Activated effector memory CD4-positive, alpha-beta T cell treated with Interleukin-2 at 50 U/mL for 16 hours (primary cell): ENCODE results near the gene CCNC.

ENCODE experiments used
- DNase-seq: peaks from one replicate; pipeline ENCODE4 v3.0.0-alpha.2; 2020

CCNC gene

GRCh38 chr6:99568103-99568933, at the start of gene CCNC:
CCNC (minus strand) TSS chr6:99568660; CDS start chr6:99568527, 133 bp downstream.
- peak; percentile 86 for DNase-seq

- no peak for DNase-seq
Observed at GRCh38 chr6:99617131-99617530, 48.7 kb upstream of the CCNC start.

- no peak for DNase-seq
Observed at GRCh38 chr6:99614430-99615186, 46.1 kb upstream of the CCNC start.

GRCh38 chr6:99613705-99614429, 45.4 kb upstream of the CCNC start:
- DNase-seq, result no peak

- DNase-seq, result no peak
Observed at GRCh38 chr6:99613409-99613704, 44.9 kb upstream of the CCNC start.

- no peak for DNase-seq
Observed at GRCh38 chr6:99612551-99613408, 44.3 kb upstream of the CCNC start.

GRCh38 chr6:99611148-99611547, 42.7 kb upstream of the CCNC start:
- DNase-seq, result no peak

GRCh38 chr6:99609905-99610489, 41.5 kb upstream of the CCNC start:
- DNase-seq, result no peak

GRCh38 chr6:99608886-99609482, 40.5 kb upstream of the CCNC start:
- no peak for DNase-seq

GRCh38 chr6:99608059-99608885, 39.8 kb upstream of the CCNC start:
- no peak for DNase-seq

- DNase-seq, result no peak
Observed at GRCh38 chr6:99607416-99608036, 39.1 kb upstream of the CCNC start.

GRCh38 chr6:99606656-99607415, 38.4 kb upstream of the CCNC start, which contains the start of gene PRDM13:
PRDM13 (plus strand) TSS chr6:99606833; CDS start chr6:99607035, 202 bp downstream.
- no peak for DNase-seq

GRCh38 chr6:99605911-99606655, 37.6 kb upstream of the CCNC start:
- no peak for DNase-seq

- no peak for DNase-seq
Observed at GRCh38 chr6:99605074-99605734, 36.7 kb upstream of the CCNC start.

- DNase-seq, result no peak
Observed at GRCh38 chr6:99604166-99605073, 36.0 kb upstream of the CCNC start.

- DNase-seq, result no peak
Observed at GRCh38 chr6:99603421-99604165, 35.1 kb upstream of the CCNC start.
